ENCODE measurements around the gene PCF11. TPM values are rescaled to one million over a fixed set of nuclear protein-coding genes. Genes with fewer than 3 reads are reported as not detected.

PCF11 gene
- 41.7 and 42.1 TPM in 2 replicates for total RNA-seq (2014; rRNA removed)
- Bru-seq, nascent RNA: percentile 97 among the genes with signal in this experiment
- percentile 96 among the genes with signal in this experiment for BruChase-seq, experiment 1, labeled RNA remaining after a 6-hour chase
- BruChase-seq, experiment 2, labeled RNA remaining after a 2-hour chase: percentile 99 among the genes with signal in this experiment
- long read RNA-seq, full-length matches to known transcripts: 3 of 33 reads
- long read RNA-seq, partial matches to known transcripts: 14 of 33 reads
- long read RNA-seq, other reads (novel, unspliced or antisense): 16 of 33 reads

GRCh38 chr11:83156996-83157593 lies at the start of gene PCF11:
PCF11 (plus strand) TSS chr11:83157131; CDS start chr11:83157440, 309 bp downstream.
- peaks cover 46% of the 10 kb centered on the region for H4K20me1 ChIP-seq (ENCODE audit: low read length)
- intact Hi-C loops (cut with micrococcal nuclease): loop anchor here (1.0 to 5.0 kb wide), 6 partner anchors 36 to 300 kb away; partner anchors contain the start of genes ANKRD42, DDIAS, PRCP and RAB30
- peak within 1 kb of the TSS; percentile 79 for H3K27ac ChIP-seq (ENCODE audit: low read length)
- no peaks in the 10 kb centered on the region for H3K9me3 ChIP-seq (ENCODE audit: low read length)
- no peaks in the 10 kb centered on the region for H3K27me3 ChIP-seq (ENCODE audit: low read length)
- H2AFZ ChIP-seq (ENCODE audit: low read length): peak within 1 kb of the TSS; percentile 80
- TF ChIP-seq EZH2phosphoT487 (IDR thresholded peaks at IDR 0.05; ENCODE audit: borderline replicate concordance, low read length) (no peak), EZH2 (IDR thresholded peaks at IDR 0.05; ENCODE audit: low read length, unreplicated experiment) (no peak), CTCF (conservative IDR thresholded peaks at IDR 0.05; ENCODE audit: low read depth, low read length) (no peak)
- H3K4me2 ChIP-seq (ENCODE audit: low read length): peak within 1 kb of the TSS; percentile 88
- peaks cover 52% of the 10 kb centered on the region for H3K79me2 ChIP-seq (ENCODE audit: low read length)
- no peaks in the 10 kb centered on the region for H3K9me2 ChIP-seq (replicated peaks; ENCODE audit: low read length)
- peaks cover 10% of the 10 kb centered on the region for H3F3A ChIP-seq (ENCODE audit: low read length, unreplicated experiment)
- TSS peak; percentile 59 for BruUV-seq (replicated peaks)
- peaks cover 15% of the 10 kb centered on the region for H3K4me1 ChIP-seq (ENCODE audit: insufficient read depth, low read length)
- peaks cover 29% of the 10 kb centered on the region for H3K36me3 ChIP-seq (ENCODE audit: low read depth, low read length)
- H3K4me3 ChIP-seq (ENCODE audit: low read length): peak within 1 kb of the TSS; percentile 92
- peak within 1 kb of the TSS; percentile 96 for H3K9ac ChIP-seq (ENCODE audit: low read length)
- POLR2A ChIA-PET (ENCODE audit: unreplicated experiment): interaction anchor here (0.6 to 1.6 kb wide), 5 partner anchors 25 to 256 kb away, joined by 3 to 18 read pairs (median 3); partner anchors contain the start of genes DDIAS, PRCP and RAB30
- DNase-seq: no peak
- CTCF ChIA-PET: interaction anchor here (0.6 to 0.7 kb wide), 2 partner anchors 129 to 381 kb away, joined by 3 to 13 read pairs; partner anchors contain the start of gene CCDC90B
- ATAC-seq: 0 out of 2 replicates have a peak, but pooled peaks have one; percentile 2

- BruUV-seq (replicated peaks): no TSS peak
- Histone ChIP-seq H3K4me3 (ENCODE audit: low read length) (no peak overlapping the region), H3K36me3 (ENCODE audit: low read depth, low read length) (no peaks in the 10 kb centered on the region), H3K27me3 (ENCODE audit: low read length) (no peaks in the 10 kb centered on the region), H3K4me1 (ENCODE audit: insufficient read depth, low read length) (no peaks in the 10 kb centered on the region), H3K4me2 (ENCODE audit: low read length) (no peak overlapping the region), H3F3A (ENCODE audit: low read length, unreplicated experiment) (no peaks in the 10 kb centered on the region), H3K9me3 (ENCODE audit: low read length) (no peaks in the 10 kb centered on the region), H3K27ac (ENCODE audit: low read length) (no peak overlapping the region), H4K20me1 (ENCODE audit: low read length) (no peaks in the 10 kb centered on the region), H2AFZ (ENCODE audit: low read length) (no peak overlapping the region), H3K9ac (ENCODE audit: low read length) (no peak overlapping the region), H3K9me2 (replicated peaks; ENCODE audit: low read length) (no peaks in the 10 kb centered on the region), H3K79me2 (ENCODE audit: low read length) (no peaks in the 10 kb centered on the region)
- POLR2A ChIA-PET (ENCODE audit: unreplicated experiment): no interaction called here
- ATAC-seq (no peak), DNase-seq (no peak)
- CTCF ChIA-PET: no interaction called here
- intact Hi-C loops (cut with micrococcal nuclease): no loop called here
- no peak for TF ChIP-seq CTCF (conservative IDR thresholded peaks at IDR 0.05; ENCODE audit: low read depth, low read length)
- no peak for TF ChIP-seq EZH2phosphoT487 (IDR thresholded peaks at IDR 0.05; ENCODE audit: borderline replicate concordance, low read length)
- no peak for TF ChIP-seq EZH2 (IDR thresholded peaks at IDR 0.05; ENCODE audit: low read length, unreplicated experiment)
These were observed 44.0 kb upstream of the PCF11 start for GRCh38 chr11:83112886-83113285.
